Spleen (tissue), 11 donors: ENCODE measurements around the gene ANKRD17. TPM values are rescaled to one million over a fixed set of nuclear protein-coding genes. Genes with fewer than 3 reads are reported as not detected.
"Not testable (repeated sequence)": the region's sequence is repeated elsewhere in the genome, so short reads cannot be mapped to it uniquely, and the experiment has no call there.

Experiments used
- DNase-seq: peaks from one replicate; pipeline ENCODE4 v3.0.0-alpha.2; 2020
- H3K27ac ChIP-seq, 8 donors: fragments of 200-600 bp; sonication (generic) in 7 of 8; 1 replicate in 4 of 8; 2 replicates in 4 of 8; pipeline versions ENCODE4 v1.5.0 to v1.8.0; 2016 to 2021; ENCODE audit warnings: inconsistent platforms in 4 of 8, mild to moderate bottlenecking in 4 of 8, moderate library complexity in 1 of 8
- H3K27me3 ChIP-seq, 7 donors: fragments of 200-600 bp; sonication (generic) in 6 of 7; replicated peaks in 1 of 7; 1 replicate in 4 of 7; 2 replicates in 3 of 7; pipeline versions ENCODE4 v1.5.0 to v1.8.0; 2016 to 2021; ENCODE audit warnings: inconsistent platforms in 3 of 7, mild to moderate bottlenecking in 1 of 7
- H3K36me3 ChIP-seq, 6 donors: fragments of 200-600 bp; sonication (generic) in 5 of 6; 1 replicate in 4 of 6; 2 replicates in 2 of 6; pipeline versions ENCODE4 v1.5.0 to v1.8.0; 2016 to 2021; ENCODE audit warnings: inconsistent platforms in 2 of 6
- H3K4me1 ChIP-seq, 6 donors: fragments of 200-600 bp; sonication (generic) in 5 of 6; 1 replicate in 3 of 6; 2 replicates in 3 of 6; pipeline versions ENCODE4 v1.5.0 to v1.8.0; 2016 to 2021; ENCODE audit warnings: inconsistent platforms in 3 of 6
- H3K4me3 ChIP-seq, 8 donors: fragments of 200-600 bp; sonication (generic) in 7 of 8; 1 replicate in 4 of 8; 2 replicates in 4 of 8; pipeline versions ENCODE4 v1.5.0 to v1.8.0; 2016 to 2021; ENCODE audit warnings: inconsistent platforms in 4 of 8, mild to moderate bottlenecking in 4 of 8, moderate library complexity in 2 of 8
- H3K9me3 ChIP-seq, 8 donors: fragments of 200-600 bp; sonication (generic) in 7 of 8; 1 replicate in 4 of 8; 2 replicates in 4 of 8; pipeline versions ENCODE4 v1.5.0 to v1.8.0; 2016 to 2021; ENCODE audit warnings: inconsistent platforms in 4 of 8
- POLR2A ChIP-seq, 3 donors: fragments of 450-650 bp; IDR thresholded peaks; one replicate each; pipeline ENCODE4 v1.5.1; 2017; ENCODE audit warnings: antibody characterized with exemption in 3 of 3, mild to moderate bottlenecking in 1 of 3
- POLR2AphosphoS5 ChIP-seq, 3 donors: sonication (generic); formaldehyde crosslinking; IDR thresholded peaks; one replicate each; pipeline ENCODE4 v1.5.1; 2017; ENCODE audit warnings: antibody characterized with exemption in 3 of 3
- WGBS, 5 donors: extraction: QIAGEN DNeasy Blood & Tissue Kit in 3 of 5; methylation state at CpG; one replicate each; pipeline versions ENCODE4 v1.1.5 to v1.1.7; 2013 to 2018; 5-methylcytosine and 5-hydroxymethylcytosine counted together
- intact Hi-C: fragments of 100-400 bp; cut with DNase I; formaldehyde crosslinking; loops from one replicate; pipeline ENCODE4 v1.15.0; 2023; ENCODE audit warnings: low total_unique reads
- polyA plus RNA-seq, 3 donors: library from polyadenylated mRNA; stranded (reverse); fragments of 200-250 nt; gene quantifications; one replicate each; pipeline ENCODE4 v1.2.1, GENCODE V29; 2013
- total RNA-seq, 7 donors: library from RNA; depleted of rRNA in 3 of 7; stranded (reverse); fragments of >200 nt in 3 of 7; fragmentation: NEBNext Ultra II Directional in 4 of 7; extraction: Animal tissue kit (Norgen Biotek cat#: 25700) in 4 of 7; gene quantifications; one replicate each; pipeline versions ENCODE4 v1.1.0 to v1.2.1, GENCODE V29; 2016 to 2021
- TF ChIP-seq, protein P1 (sequence below), 11 experiments: fragments of 200-600 bp in 7 of 11; fragments of 450-650 bp in 4 of 11; sonication (generic) in 4 of 11; IDR thresholded peaks in 8 of 11; conservative IDR thresholded peaks in 3 of 11; 1 replicate in 7 of 11; 2 replicates in 4 of 11; pipeline versions ENCODE4 v1.4.0 to v1.8.0; 2016 to 2021; ENCODE audit warnings: antibody characterized with exemption in 11 of 11, inconsistent platforms in 4 of 11, mild to moderate bottlenecking in 1 of 11
- donor health status: healthy with polysubstance abuse.
- donor health status: DM: no; HTN: no; CAD: no; lungs with moderate emphysema.
- donor health status: DM: no; HTN: no; CAD: no.
- donor health status: Bipolar disorder and iron deficiency.
- donor health status: healthy.
- donor health status: DM: no; HTN: no; CAD: no.
- donor health status: DM: yes; HTN: yes; CAD: no.

ANKRD17 gene
- total and polyA plus RNA-seq, 10 donors = 7.1 to 71.5 (median 60.0) TPM

GRCh38 chr4:73259571-73260090 lies 1.0 kb upstream of the ANKRD17 start:
- H3K27ac ChIP-seq = peak overlapping the region; percentile 86 to 99 (median 98)
- peak overlapping the region; percentile 67 to 94 (median 80) for H3K4me3 ChIP-seq
- intact Hi-C loops = loop anchor here (5.0 kb wide), 1 partner anchor 192 kb away; the partner anchor contains the start of gene COX18
- TF ChIP-seq POLR2AphosphoS5 (IDR thresholded peaks at IDR 0.05) (no peak), POLR2A (IDR thresholded peaks at IDR 0.05) (no peak)
- TF ChIP-seq, protein P1, sequence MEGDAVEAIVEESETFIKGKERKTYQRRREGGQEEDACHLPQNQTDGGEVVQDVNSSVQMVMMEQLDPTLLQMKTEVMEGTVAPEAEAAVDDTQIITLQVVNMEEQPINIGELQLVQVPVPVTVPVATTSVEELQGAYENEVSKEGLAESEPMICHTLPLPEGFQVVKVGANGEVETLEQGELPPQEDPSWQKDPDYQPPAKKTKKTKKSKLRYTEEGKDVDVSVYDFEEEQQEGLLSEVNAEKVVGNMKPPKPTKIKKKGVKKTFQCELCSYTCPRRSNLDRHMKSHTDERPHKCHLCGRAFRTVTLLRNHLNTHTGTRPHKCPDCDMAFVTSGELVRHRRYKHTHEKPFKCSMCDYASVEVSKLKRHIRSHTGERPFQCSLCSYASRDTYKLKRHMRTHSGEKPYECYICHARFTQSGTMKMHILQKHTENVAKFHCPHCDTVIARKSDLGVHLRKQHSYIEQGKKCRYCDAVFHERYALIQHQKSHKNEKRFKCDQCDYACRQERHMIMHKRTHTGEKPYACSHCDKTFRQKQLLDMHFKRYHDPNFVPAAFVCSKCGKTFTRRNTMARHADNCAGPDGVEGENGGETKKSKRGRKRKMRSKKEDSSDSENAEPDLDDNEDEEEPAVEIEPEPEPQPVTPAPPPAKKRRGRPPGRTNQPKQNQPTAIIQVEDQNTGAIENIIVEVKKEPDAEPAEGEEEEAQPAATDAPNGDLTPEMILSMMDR (IDR thresholded peaks at IDR 0.05 in 8 of 11, conservative IDR thresholded peaks at IDR 0.05 in 3 of 11) = no peak
- no peaks in the 10 kb centered on the region for H3K27me3 ChIP-seq
- H3K36me3 ChIP-seq = peaks cover 0 to 4% (median 0%) of the 10 kb centered on the region in 6 donors
- WGBS, 5 donors = 0 to 1% (median 1%) methylated on average over 8 of the region's 8 CpGs
- DNase-seq = no peak
- peaks cover 28 to 65% (median 51%) of the 10 kb centered on the region in 6 donors for H3K4me1 ChIP-seq
- H3K9me3 ChIP-seq = no peaks in the 10 kb centered on the region

DNA sequence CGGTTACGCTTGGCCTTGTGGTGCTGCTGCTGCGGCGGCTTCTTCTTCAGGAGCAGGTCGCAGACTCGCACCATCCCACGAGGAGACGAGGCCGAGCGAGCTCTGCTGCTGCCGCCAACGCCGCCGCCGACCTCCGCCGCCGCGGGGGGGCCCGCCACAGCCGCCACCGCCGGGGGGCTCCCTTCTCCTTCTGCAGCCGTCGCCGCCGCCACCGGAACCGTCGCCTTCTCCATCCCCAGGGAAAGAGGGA lies 237 bp downstream of the ANKRD17 start:
- no peak for TF ChIP-seq POLR2A (IDR thresholded peaks at IDR 0.05)
- TF ChIP-seq, protein P1 (IDR thresholded peaks at IDR 0.05 in 8 of 11, conservative IDR thresholded peaks at IDR 0.05 in 3 of 11) = peak in 1 of 11 experiments; percentile 3
- H3K4me1 ChIP-seq = peaks cover 33 to 78% (median 64%) of the 10 kb centered on the region in 6 donors

GRCh38 chr4:73257651-73258435 lies 755 bp downstream of the ANKRD17 start:
- H3K4me3 ChIP-seq = peak overlapping the region; percentile 67 to 94 (median 80)
- peaks cover 33 to 83% (median 69%) of the 10 kb centered on the region in 6 donors for H3K4me1 ChIP-seq
- TF ChIP-seq POLR2AphosphoS5 (IDR thresholded peaks at IDR 0.05) (no peak), POLR2A (IDR thresholded peaks at IDR 0.05) (no peak)
- TF ChIP-seq, protein P1 (IDR thresholded peaks at IDR 0.05 in 8 of 11, conservative IDR thresholded peaks at IDR 0.05 in 3 of 11) = peak in 2 of 11 experiments; percentile 3 to 7
- 0 to 1% (median 1%) methylated on average over 34 of the region's 34 CpGs for WGBS, 5 donors
- no peaks in the 10 kb centered on the region for H3K9me3 ChIP-seq
- H3K27ac ChIP-seq = peak overlapping the region; percentile 86 to 99 (median 98)
- DNase-seq = no peak
- H3K27me3 ChIP-seq = no peaks in the 10 kb centered on the region
- H3K36me3 ChIP-seq = peaks cover 0 to 11% (median under 1%) of the 10 kb centered on the region in 6 donors
- intact Hi-C loops = no loop called here

More for the DNA sequence above, 237 bp downstream of the ANKRD17 start:
- intact Hi-C loops = no loop called here
- no peak for DNase-seq
- 0 to 1% (median 0%) methylated on average over 5 to 30 of the region's 30 CpGs for WGBS, 5 donors
- Histone ChIP-seq H3K9me3 (no peaks in the 10 kb centered on the region), H3K4me3 (peak overlapping the region; percentile 67 to 94 (median 80)), H3K36me3 (peaks cover 0 to 10% (median 0%) of the 10 kb centered on the region in 6 donors), H3K27me3 (no peaks in the 10 kb centered on the region), H3K27ac (peak overlapping the region; percentile 86 to 99 (median 98))

- Histone ChIP-seq H3K4me3 (peak overlapping the region; percentile 67 to 94 (median 80)), H3K9me3 (no peaks in the 10 kb centered on the region), H3K27me3 (no peaks in the 10 kb centered on the region), H3K27ac (peak overlapping the region in 7 of 8 donors; percentile 94 to 99 (median 98)), H3K36me3 (peaks cover 0 to 17% (median 4%) of the 10 kb centered on the region in 6 donors), H3K4me1 (peaks cover 33 to 85% (median 74%) of the 10 kb centered on the region in 6 donors)
- DNase-seq = peak; percentile 78
- WGBS, 5 donors = 1 to 4% (median 1%) methylated on average over 6 of the region's 6 CpGs
- intact Hi-C loops = no loop called here
- TF ChIP-seq POLR2AphosphoS5 (IDR thresholded peaks at IDR 0.05) (peak in 1 of 3 donors; percentile 39), POLR2A (IDR thresholded peaks at IDR 0.05) (no peak)
- TF ChIP-seq, protein P1 (IDR thresholded peaks at IDR 0.05 in 8 of 11, conservative IDR thresholded peaks at IDR 0.05 in 3 of 11) = peak; percentile 26 to 76 (median 58)
These were observed 1.4 kb downstream of the ANKRD17 start for GRCh38 chr4:73257234-73257633.

DNA sequence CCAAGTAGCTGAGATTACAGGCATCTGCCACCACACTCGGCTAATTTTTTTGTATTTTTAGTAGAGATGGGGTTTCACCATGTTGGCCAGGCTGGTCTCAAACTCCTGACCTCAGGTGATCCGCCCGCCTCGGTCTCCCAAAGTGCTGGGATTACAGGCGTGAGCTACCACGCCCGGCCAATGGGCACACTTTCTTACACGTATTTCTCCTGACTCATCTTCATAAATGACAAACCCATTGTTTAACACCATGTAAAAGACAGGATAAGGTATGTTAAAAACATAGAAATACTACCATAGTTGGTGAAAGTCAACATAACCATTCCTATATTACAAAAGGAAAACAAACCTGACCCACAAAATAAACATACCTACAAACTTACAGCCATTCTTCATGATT lies 2.8 kb downstream of the ANKRD17 start:
- H3K27ac ChIP-seq, DNase-seq, intact Hi-C loops, H3K9me3 ChIP-seq, H3K27me3 ChIP-seq: not testable (repeated sequence)
- 82 to 93% (median 90%) methylated on average over 6 to 8 of the region's 8 CpGs for WGBS, 5 donors
- peaks cover 0 to 23% (median 5%) of the 10 kb centered on the region in 6 donors for H3K36me3 ChIP-seq
- H3K4me1 ChIP-seq = peaks cover 33 to 87% (median 84%) of the 10 kb centered on the region in 6 donors
- peak overlapping the region in 2 of 8 donors; percentile 82 to 94 for H3K4me3 ChIP-seq
